Brain pericyte (primary cell): ENCODE data around the gene PAPOLA.

Experiments
- DNase-seq: peaks from one replicate; pipeline ENCODE4 v3.0.0-alpha.2; 2012; ENCODE audit warnings: low read depth, low spot score

PAPOLA gene

DNA sequence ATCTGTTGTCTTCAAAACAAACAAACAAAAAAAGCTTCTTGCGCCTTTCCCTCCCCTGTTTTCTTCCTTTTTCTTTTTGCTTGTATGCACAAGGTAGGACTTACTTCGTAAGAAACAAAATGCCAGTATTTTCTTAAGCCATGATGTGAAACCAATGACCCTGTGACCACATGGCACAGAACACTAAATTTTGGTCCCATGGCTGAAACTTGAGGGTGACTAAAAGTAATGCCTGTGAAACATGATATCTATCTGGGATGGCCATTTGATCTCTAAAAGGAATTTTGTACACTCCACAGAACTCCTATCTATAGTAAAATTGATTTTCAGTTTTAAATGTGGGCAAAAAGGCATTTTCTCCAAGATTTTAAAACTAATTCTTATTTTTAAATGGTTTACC lies 63.6 kb downstream of the PAPOLA start:
- DNase-seq, result no peak

DNA sequence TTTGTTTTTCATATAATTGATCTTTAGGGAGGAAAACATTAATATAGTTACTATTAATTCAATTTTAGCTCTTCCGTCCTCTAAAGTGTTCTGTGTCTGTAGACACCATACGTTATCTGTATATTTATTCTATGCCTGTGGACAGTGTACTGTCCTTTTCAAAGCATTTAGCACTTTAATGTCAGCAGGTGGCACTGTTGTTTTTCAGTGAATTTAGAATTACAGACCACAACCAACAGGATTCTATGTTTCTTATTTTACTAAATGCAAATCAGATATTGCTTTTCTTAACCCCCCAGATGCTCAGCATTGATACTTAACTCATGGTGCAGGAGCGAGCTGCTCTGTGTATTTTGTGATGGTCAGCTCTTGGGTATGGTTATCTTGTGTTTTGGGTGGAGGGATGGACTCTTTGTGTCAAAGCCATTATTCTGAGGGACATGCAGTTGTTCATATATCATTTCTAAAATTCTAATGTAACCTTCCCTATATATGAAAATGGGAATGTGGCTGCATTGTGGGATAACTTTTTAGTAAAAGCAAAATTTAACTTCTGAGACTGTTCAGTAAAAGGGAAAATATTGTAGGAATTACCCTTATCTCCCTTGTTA lies 65.2 kb downstream of the PAPOLA start:
- no peak for DNase-seq

DNA sequence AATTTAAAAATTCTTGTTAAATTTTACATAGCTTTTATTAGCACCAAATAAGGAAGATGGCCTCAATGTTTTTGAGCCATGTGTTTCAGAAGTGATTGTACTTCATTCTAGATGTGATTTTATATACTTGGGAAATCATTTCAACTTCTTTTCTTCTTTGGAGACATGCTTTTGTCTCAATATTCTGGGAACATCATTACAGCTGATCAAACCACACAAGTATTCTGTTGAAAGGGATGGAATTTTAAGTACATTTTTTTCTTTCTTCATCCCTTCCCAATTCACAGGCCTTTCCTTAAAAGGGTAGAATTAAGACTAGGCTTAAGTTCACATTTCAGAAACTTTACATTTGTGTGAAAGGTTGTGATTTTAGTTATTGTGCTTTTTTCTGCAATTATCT lies 66.4 kb downstream of the PAPOLA start:
- DNase-seq, result no peak

DNA sequence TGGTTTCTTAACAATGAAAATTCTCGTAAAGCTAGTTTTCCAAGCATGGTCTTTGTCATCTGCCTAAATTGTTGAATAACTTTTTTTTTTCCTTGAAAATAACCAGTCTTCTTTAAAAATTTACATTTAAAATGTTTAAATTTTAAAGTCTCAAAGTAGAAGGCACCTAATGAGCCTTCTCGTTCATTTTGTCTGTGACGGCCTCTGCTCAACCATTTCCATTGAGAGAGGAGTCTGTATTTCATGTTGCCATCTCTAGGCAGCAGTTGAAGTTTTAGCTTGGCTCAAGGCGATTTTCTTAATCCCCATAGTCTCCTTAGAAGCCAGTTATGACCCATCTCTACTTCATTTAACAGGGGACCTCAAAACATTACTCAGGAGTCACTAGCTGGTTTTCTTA lies 69.1 kb downstream of the PAPOLA start:
- DNase-seq, result no peak

DNA sequence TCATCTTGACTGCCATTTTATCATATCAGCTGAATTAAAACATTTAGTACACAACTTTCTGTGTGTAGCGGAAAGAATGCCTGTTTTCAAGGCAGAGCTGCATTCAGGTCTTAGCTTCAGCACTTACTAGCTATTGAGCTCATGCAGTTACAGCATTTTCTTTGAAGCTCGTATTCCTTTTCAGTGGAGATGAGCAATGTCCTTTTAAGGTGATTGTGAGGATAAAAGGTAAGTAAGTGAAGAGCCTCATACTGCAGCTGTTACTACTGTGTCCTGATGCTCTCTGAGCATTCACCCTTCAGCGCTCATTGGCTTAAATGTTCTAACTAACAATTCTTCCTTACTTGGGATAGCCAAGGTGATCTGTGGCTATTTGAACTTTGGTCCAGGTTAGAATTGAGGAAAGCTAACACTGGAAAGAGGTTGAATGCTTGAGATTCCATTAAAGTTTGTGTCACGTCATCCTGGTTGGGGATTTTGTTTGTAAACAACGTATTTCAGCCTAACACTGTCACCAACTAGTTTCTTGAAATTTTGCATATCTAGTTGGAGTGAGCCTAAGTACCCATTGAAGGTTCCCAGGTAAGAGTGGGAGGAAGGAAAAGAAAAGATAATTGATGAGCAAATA lies 71.4 kb downstream of the PAPOLA start:
- no peak for DNase-seq

DNA sequence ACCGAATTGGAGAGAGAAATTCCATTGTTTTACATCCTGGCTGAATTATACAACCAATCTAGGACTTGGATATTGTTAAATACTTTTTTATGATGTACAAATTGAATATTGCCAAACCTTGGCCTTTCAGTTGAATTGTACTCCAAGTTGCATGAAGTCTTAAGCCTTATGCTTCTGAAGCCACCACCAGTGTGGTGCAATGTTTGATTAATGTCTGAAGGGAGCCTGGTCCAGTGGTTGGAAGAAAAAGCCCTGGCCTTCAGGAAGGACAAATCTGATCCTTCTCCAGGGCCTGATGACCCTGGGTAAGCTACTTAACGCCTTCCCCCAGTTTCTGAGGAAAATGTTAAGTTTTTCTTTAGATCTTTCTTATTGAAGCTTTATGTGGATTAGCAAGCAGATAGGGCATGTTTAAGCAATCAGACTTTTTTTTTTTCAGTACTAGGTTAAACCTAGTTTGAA lies 72.0 kb downstream of the PAPOLA start:
- no peak for DNase-seq

DNA sequence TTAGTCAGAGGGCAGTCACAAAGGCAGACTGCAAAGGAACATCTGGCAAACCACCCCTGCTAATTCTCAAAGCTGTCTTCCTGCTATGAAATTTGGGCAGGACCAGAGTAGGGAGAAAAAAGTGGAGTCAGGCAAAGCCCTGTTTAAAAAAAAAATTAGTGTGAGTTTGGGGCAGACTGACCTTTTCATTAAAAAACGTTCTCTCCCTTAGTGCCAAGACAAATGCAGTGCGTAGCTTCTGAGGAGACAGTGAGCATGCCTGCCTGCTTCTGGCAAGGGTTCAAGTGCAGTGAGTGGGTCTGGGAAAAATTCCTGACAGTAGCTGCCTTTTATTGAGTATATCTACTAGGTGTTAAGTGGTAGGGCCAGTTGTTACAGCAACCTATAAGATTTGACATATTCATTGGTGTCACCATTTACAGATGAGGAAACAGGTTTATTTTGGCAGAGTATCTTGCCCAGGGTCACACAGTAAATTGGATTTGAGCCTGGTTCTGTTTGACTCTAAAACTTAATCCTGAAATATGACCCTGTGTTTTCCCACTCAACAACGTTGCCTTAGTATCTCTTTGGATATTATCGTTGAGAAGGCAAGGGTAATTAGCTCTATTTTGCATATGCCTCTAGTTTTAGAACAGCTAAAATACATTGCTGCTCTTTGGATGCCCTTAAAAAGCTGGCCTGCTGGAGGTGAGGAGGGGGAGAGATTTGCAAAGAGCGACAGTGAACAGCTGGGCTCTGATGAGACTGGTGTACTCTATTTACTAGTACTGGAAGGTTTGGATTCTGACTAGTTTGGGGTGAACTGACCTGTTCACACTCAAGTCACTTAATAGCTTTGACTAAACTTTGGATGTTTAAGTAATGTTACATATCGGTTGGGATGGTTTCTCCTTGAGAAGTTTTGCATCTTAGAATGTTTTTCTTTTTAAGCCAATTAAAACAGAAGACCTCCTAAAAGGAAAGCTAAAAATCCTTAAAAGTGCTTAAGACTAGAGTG lies 72.8 kb downstream of the PAPOLA start:
- no peak for DNase-seq

DNA sequence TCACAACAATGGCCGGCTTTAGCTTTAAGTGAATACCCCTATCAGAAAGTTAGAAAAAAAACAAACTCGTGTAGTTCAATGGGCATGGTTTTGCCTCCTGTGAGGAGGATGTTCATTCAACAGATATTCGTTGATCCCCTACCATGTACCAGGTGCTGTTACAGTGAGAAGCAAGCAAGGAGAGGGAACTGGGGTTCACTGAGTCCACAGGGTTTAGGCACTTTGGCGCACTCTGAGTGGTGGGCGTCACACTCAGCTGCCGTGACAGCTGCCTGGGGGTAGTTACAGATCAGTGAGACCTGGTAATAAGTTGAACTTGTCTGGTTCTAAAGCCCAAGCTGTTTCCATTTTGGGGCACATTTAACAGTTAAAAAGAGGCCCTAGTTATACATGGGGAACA lies 74.2 kb downstream of the PAPOLA start:
- no peak for DNase-seq

DNA sequence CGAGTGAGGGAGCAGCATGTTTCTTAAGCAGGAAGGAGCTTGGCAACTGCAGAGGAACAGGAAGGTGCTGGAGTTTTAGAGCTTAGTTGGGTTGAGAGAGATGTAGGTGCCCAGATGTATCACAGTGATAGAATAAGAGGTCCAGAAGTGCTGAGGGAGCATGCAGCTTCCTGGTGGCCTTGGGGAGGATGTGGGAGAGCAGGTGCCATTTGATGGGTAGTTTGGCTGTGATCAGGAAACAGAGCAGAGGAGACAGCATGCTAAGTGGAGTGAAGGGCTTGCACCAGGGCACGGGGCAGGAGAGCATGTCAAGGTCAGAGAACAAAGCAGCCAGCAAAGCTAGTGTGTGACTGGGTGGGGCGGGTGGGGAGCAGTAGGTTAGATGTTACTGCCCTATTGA lies 74.8 kb downstream of the PAPOLA start:
- no peak for DNase-seq

DNA sequence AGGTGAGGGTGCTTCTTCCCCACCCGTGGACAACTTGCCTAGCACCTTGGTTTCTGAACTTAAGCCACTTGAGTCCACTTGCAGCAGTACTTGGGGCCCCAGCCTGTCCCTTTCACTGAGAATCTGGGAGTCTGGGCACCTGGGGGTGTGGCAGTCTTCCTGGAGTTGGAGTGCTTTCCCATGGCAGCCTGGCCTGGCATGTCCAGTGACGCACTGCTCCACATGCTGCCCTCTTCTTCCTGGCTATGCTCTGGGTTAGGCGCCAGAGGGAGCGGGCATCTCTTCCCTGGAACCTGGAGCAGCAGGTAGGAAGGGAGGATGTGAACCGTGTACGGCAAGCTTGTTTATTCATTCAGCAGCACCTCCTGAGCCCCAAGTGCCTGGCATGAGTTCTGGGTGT lies 76.4 kb downstream of the PAPOLA start:
- no peak for DNase-seq

DNA sequence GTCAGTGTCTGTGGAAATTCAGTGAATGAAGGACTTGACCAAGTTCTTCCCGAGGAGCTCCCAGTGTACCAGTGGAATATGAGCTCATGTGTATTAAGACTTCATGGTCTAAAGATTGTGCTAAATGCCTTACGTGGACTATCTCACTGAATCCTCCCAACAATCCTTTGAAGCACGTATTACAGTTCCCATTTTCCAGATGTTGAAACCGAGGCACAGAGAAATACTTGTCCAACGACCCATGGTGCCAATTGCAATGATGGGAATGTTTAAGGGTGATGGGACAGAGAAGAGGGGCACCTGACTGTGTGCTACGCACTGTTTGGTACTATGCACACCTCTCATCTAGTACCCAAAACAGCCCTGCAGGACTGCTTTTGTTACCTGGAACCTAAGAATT lies 77.2 kb downstream of the PAPOLA start:
- no peak for DNase-seq

DNA sequence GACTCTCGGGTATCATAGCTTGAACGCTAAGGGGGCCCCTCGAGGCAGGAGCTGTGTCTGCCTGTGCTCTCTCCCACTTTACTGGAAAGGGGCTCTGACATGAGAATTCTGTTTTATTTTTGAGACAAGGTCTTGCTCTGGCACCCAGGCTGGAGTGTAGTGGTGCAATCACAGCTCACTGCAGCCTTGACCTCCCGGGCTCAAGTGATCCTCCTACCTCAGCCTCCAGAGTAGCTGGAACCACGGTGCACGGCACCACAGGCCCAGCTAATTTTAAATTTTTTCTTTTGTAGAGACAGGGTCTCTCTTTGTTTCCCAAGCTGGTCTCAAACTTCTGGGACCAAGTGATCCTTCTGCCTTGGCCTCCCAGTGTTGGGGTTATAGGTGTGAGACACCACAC lies 77.7 kb downstream of the PAPOLA start:
- DNase-seq, result no peak

DNA sequence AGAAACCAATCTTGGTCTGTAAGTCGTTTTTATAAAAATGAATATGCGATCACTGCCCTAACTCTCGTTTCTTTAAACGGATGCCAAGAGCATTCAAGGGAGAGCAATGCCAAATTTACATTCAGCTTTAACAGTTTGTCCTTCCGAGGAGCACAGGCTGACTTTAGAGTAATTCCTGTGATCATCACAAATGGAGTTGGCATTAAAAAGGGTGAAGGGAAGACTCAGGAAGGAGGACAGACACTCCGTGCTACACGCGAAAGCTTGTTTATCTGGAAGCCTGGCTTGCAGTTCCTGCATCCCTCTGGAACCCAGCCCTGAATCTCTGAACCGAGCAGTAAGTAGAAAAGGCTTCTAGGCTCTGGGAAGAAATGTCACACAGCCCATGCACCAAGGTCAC lies 78.4 kb downstream of the PAPOLA start:
- no peak for DNase-seq

DNA sequence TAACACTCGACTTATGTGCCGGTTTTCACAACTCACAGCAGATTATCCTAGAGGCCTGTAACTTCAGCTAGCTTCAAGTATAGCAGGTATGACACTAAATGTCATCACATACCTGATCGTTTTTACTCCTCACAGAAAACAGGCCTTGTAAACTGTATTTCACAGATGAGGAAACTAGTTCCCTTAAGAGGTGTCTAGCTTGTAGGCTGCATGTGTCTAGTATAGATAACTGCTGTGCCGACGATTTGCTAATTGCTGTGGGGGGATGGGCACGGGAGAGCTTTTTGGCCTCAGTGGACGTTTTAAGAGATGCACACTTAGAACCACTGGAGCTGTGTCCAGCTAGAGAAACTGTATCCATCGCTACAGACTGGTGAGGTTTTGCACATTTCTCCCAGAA lies 78.8 kb downstream of the PAPOLA start:
- no peak for DNase-seq

DNA sequence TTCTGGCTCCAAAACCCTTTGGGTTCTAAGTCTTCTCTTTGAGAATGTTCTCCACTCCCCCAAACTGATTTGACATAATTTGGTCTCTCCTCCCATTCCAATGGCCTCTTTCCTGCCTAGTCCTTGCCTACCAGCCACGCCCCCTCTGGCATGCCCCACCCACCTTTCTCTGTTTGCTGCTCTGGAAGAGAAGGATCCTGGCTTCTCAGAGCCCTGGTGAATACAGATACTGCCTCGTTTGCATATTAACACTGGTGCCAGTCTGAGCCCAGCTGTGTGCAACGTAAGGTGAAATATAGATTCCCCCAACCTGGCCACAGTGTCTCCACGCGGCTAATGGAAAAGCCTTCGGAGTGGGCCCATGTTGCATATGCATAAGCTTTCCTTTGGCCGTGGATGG lies 79.7 kb downstream of the PAPOLA start:
- no peak for DNase-seq

DNA sequence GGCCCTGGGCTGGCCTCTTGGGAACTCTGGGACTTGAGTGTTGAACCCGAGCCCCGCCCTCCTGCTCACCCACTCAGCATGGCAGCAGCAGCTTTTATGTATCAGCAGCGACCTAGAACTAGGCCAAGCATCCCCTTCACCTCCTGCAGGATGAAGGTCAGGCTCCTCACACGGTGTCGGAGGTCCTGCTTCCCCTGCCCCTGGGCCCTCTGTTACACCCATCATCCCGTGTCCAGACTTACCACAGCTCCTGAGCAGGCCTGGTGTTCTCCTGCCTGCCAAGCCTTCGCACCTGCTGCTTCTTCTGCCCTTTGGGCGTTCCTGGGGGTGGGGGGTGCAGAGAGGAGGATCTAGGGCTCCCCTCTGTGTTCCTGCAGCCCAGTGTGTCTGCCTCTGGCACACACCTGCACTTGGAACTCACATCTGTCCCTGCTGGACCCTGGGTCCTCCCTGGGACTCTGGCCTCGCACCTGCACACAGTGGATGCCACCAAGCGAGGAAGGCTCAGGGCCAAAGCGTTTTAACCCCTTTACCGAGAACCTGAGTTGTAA lies 80.3 kb downstream of the PAPOLA start:
- no peak for DNase-seq

DNA sequence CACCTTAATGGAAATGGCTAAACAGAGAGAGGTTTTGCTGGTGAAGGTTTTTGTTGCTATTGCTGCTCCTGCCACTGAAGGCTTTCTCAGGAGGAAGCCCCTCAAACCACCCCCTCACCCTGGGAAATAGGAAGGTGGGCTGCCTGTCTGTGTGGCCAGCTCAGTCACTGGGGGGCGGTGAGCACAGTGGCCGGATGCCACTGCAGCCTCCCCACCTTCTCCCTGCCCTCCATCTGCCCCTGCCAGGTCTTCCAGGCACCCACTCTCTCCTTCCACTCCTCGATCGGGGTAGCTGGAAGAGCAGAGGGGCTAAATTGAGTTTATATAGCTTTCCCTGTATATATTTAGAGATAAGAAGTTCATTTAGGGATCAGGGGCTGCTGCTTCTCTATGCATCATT lies 80.8 kb downstream of the PAPOLA start:
- no peak for DNase-seq

DNA sequence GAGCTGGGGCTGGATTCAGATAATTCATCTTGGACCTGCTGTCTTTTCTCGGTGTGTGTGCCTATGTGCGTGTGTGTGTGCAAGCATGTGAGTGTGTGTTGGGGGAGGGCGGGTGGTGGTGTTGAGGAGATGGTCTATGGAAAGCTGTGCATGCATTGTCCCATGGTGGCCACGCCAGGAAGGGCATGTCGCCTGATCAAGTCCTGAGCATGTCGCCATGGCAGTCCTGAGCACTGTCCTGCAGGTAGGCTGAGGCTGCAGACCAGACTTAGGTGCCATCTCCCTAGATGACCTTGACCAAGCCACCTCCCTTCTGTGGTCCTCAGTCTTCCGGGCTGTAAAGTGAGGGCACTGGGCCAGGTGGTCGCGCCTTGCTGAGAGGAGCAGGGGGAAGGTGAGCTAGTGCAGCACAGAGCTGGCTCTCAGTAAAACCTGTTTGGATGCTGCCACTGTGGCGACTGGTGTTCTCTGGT lies 81.4 kb downstream of the PAPOLA start:
- DNase-seq, result no peak

DNA sequence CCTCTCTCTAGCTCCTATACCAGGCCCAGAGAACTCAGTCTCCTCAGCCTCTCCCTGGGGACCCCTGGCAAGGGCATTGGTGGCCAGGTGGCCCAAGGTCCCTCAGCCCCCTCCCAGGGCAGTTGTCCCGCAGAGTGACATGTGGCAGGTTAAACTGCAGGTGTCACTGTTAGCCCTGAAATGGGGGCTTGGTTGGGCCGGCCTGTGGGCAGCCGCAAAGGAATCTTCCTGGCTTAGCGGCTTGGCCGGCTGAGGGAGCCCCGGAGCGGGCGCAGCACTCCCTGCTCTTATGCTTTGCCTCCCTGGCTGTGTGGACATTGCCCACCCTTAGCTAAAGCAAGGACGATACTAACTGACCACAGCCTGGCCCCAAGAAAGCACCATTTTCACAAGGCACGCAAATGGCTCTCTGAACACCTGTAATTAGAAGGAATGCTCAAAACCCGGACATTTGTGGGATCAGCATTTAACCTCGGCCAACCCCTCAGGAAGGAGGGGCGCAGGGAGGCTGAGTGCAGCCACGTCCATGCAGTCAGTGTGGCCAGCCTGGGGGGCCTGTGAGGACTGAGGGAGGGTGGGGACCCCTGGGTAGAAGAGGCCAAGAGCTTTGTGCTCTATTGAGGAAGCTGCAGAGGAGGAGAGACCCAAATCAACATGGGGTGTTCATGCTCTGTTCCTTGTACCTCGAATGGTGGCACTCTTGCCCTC lies 82.2 kb downstream of the PAPOLA start:
- no peak for DNase-seq

DNA sequence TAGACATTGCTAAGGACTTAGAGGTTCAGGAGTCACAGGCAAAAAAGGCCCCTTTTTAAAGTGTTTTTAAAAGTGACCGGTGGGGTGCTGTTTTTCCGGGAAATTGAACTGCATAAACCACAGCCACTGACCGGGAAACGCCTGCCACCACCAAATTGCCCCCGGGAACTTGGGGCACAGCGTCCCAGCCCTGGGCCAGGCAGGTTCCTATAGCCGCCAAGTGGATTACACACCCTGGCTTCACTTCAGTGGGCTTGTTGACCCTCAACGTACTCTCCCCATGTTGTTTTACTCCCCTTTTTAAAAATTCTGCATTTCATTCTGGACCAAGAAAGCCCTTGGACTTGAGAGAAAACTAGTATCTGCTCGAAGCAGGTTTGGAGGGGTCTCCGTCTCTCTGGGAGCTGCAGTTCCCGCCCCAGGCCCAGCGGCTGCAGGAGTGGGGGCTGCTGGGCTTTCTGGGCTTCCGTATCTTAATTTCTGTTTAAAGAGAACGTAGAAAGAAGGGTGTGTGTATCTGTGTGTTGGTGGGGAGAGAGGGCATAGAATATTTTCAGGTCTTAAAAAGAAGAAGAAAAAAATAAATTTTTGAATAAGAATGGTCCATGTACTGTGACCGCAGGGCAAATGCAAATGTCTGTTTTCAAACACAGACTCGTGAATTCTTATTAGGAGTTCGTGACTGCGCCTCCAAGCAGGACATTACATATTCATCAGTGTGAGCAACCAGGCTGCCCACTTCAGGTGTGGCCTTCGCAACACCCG lies 82.9 kb downstream of the PAPOLA start:
- no peak for DNase-seq

DNA sequence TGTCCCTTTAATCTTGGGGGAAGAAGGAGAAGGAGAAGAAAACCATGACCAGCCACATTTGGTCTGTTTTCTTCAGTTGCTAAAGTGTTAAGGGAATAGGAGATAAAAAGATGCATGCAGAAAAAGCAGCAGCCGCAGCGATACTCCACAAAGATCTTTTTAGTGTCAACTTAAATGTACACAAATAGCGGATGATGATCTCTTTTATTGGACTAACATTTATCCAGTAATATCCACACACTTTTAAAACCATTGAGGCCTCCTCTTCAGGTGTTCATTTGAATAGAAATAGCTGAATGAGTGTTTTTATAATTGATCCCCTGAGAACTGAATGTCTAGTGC lies 83.5 kb downstream of the PAPOLA start:
- DNase-seq, result no peak
